GM15510 (cell line): ENCODE results near the gene TNXB.
"Not testable (repeated sequence)": the region's sequence is repeated elsewhere in the genome, so short reads cannot be mapped to it uniquely, and the experiment has no call there.

Experiments
- POLR2A ChIP-seq: IDR thresholded peaks from 3 replicates; pipeline ENCODE4 v1.6.1; 2011; ENCODE audit warnings: borderline replicate concordance; ENCODE audit not compliant: insufficient read length; ENCODE audit errors: extremely low read depth

The TNXB gene

DNA sequence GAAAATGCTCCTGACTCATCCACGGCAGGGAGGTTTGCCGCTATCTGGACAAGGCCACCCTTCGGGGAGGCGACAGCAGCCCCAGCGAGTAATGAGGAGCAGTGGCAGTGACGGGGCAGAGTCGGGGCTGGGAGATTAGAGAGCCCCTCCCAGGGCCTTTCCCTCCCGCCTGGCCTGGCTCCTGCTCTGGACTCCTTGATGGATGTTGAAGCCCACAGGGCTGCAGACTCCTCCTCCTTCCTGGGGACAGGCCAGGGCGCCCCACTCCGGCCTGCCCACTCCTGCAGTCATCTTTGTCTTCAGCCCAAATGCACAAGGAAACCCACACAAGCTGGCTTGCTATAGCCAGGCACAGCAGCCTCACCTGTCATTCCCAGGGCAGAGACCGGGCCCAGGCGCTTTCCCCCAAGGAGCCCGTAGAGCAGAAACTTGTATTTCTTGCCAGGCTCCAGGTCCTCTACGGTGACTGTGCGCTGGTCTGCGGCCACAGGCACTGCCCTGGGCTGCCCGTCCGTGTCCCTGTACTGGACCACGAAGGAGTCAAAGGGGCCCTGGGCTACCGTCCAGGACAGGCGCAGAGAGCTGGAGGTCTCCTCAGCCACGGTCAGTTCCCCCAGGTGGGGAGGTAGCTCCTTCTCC is 63.2 kb downstream of the TNXB start:
- no peak for TF ChIP-seq POLR2A

DNA sequence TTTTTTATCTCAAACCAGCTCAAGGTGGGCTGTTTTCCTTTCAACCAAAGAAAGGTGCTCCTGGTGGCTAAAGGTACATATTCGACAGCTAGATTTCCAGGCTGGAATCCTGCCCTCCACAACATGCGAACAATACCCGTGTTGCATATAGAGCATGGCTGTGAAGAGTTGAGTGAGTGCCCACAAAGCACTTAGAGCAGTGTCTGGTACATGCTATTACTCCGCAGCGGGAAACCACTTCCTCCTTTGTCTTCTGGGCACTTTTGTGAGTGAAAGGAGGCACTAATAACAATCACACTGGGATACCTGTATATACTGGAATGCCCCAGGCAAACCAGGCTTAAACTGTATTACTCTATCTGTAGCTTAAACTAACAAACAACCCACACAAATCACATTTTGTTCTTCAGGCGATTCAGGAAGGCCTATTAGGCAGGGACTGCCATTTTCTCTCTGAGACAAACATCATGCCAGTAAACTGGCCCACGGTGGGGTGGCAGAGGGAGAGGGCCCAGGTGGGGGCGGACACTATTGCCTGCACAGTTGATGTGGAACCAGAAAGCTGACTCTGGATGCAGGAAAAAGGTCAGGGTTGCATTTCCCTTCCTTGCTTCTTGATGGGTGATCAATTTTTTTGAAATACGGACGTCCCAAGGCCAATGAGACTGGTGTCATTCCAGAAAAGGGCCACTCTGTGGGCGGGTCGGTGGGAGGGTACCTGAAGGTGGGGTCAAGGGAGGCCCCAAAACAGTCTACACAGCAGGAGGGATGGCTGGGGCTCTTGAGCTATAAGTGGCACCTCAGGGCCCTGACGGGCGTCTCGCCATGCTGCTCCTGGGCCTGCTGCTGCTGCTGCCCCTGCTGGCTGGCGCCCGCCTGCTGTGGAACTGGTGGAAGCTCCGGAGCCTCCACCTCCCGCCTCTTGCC is 71.3 kb downstream of the TNXB start, which contains the start of gene CYP21A2:
Gene CYP21A2 (plus strand): TSS at position 818 of the 927 bp plus-strand sequence. CDS start 8 bp downstream, at position 826.
- TF ChIP-seq POLR2A = not testable (repeated sequence)

DNA sequence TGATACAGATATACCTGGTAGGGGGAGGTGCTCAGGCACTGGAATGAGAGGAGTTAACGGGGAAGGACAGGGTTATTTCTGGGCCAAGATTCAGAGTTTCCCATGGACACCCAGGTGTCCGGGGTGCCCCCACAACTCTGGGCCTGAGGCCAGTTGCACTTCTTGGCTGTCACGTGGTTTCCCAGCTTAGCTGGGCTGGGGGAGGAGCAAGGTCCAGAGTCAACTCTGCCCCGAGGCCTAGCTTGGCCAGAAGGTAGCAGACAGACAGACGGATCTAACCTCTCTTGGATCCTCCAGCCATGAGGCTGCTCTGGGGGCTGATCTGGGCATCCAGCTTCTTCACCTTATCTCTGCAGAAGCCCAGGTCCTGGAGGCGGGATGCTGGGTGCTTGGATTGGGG is 94.6 kb downstream of the TNXB start, which contains the start of gene C4B:
Gene C4B (plus strand): TSS at position 249 of the 400 bp plus-strand sequence. CDS start 51 bp downstream, at position 300.
- TF ChIP-seq POLR2A = not testable (repeated sequence)
